Measurements from ENCODE around the gene ZNF154.

DNA sequence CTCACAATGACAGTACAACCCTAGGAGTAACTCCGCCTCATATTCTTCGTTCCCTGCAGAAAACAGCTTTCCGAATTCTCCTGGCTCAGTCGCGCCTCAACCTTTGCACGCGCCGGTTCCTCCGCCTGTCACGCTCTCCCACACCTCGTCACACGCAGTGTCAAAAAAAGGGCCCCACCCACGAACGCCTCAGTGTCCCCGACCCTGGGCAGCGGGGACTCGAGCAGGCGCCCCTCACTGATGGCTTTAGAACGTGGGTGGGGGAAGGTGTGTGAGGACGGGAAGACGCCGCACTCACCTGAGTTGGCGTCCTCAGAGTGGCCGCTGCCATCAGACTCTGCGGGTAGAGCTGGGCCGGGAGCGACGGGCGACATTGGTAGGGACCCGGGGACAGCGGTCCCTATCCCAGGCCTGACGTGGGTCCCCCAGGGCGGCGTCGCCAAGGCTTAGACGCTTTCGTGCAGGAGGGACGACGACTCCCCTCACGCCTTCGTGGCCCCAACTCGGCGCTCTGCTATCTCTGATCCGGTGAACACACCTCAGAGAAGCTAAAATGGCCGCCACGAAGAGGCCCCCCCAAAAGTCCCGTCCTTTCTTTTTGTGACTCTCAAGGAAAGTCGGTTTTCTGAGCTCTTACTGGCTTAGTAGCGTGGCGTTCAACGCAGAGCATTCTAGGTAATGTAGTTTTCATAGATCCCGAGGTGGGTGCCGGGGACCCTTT is at the start of gene ZNF154:
- TF ChIP-seq LEF1 (IDR thresholded peaks at IDR 0.05; ENCODE audit: borderline replicate concordance): no peak
- TF ChIP-seq CTBP1 (IDR thresholded peaks at IDR 0.05; ENCODE audit: borderline replicate concordance): no peak
- TF ChIP-seq SP1 (IDR thresholded peaks at IDR 0.05): no peak
- TF ChIP-seq NFRKB (IDR thresholded peaks at IDR 0.05): no peak
- TF ChIP-seq ELF4 (IDR thresholded peaks at IDR 0.05): no peak
- no peak for TF ChIP-seq HDGF (IDR thresholded peaks at IDR 0.05; ENCODE audit: borderline replicate concordance)
- no peak for TF ChIP-seq ZNF384 (IDR thresholded peaks at IDR 0.05)
- no peak for TF ChIP-seq FOXM1 (IDR thresholded peaks at IDR 0.05; ENCODE audit: borderline replicate concordance)
- no peak for TF ChIP-seq BHLHE40 (IDR thresholded peaks at IDR 0.05; ENCODE audit: borderline replicate concordance)
- TF ChIP-seq SUZ12 (IDR thresholded peaks at IDR 0.05): no peak
- TF ChIP-seq FOXK2 (IDR thresholded peaks at IDR 0.05): no peak
- no peak for TF ChIP-seq FOXA1 (IDR thresholded peaks at IDR 0.05)
- TF ChIP-seq, protein P1, sequence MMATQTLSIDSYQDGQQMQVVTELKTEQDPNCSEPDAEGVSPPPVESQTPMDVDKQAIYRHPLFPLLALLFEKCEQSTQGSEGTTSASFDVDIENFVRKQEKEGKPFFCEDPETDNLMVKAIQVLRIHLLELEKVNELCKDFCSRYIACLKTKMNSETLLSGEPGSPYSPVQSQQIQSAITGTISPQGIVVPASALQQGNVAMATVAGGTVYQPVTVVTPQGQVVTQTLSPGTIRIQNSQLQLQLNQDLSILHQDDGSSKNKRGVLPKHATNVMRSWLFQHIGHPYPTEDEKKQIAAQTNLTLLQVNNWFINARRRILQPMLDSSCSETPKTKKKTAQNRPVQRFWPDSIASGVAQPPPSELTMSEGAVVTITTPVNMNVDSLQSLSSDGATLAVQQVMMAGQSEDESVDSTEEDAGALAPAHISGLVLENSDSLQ (IDR thresholded peaks at IDR 0.05): no peak
